Mucosa of descending colon (tissue), 3 donors: ENCODE data around the gene COG5. TPM values are rescaled to one million over a fixed set of nuclear protein-coding genes. Genes with fewer than 3 reads are reported as not detected.

ENCODE experiments used
- ATAC-seq: fragments of 200-7000 bp; cut with Tn5 transposase; one replicate; pipeline ENCODE4 v1.9.1; 2020; ENCODE audit warnings: mild to moderate bottlenecking, moderate library complexity
- DNase-seq, 3 donors: peaks; one replicate each; pipeline ENCODE4 v3.0.0-alpha.2; 2020
- H3K36me3 ChIP-seq: fragments of 200-600 bp; one replicate; pipeline ENCODE4 v1.8.0; 2021; ENCODE audit warnings: low read depth, mild to moderate bottlenecking
- H3K4me1 ChIP-seq: fragments of 200-600 bp; one replicate; pipeline ENCODE4 v1.8.0; 2021; ENCODE audit warnings: low read depth, mild to moderate bottlenecking
- H3K4me3 ChIP-seq: fragments of 200-600 bp; one replicate; pipeline ENCODE4 v1.8.0; 2021; ENCODE audit warnings: mild to moderate bottlenecking
- H3K9me3 ChIP-seq: fragments of 200-600 bp; one replicate; pipeline ENCODE4 v1.8.0; 2021; ENCODE audit warnings: mild to moderate bottlenecking
- CTCF ChIP-seq: fragments of 200-600 bp; IDR thresholded peaks from one replicate; pipeline ENCODE4 v1.8.0; 2022; ENCODE audit warnings: antibody characterized with exemption, mild to moderate bottlenecking
- intact Hi-C, 2 donors: fragments of 100-400 bp; cut with DNase I in 1 of 2; cut with micrococcal nuclease in 1 of 2; formaldehyde crosslinking; loops; one replicate each; pipeline versions ENCODE4 v1.11.0 to v1.11.1; 2022; cut with DNase I, micrococcal nuclease
- total RNA-seq, 3 donors: library from RNA; stranded (reverse); fragmentation: NEBNext Ultra II Directional in 2 of 3; extraction: Animal tissue kit (Norgen Biotek cat#: 25700) in 2 of 3; gene quantifications; one replicate each; pipeline versions ENCODE4 v1.2.1 to v1.2.4, GENCODE V29; 2021 to 2023
- donor health status: DM: no; HTN: no; CAD: no; lungs with moderate emphysema.
- donor health status: DM: no; HTN: no; CAD: no.
- donor health status: DM: no; HTN: yes; CAD: no.

COG5 gene
- total RNA-seq, 3 donors from 2014 or later = 46.8 to 56.4 (median 47.7) TPM

GRCh38 chr7:107206706-107207105, 357.0 kb downstream of the COG5 start:
- no peaks in the 10 kb centered on the region for H3K36me3 ChIP-seq
- intact Hi-C loops = no loop called here
- H3K4me1 ChIP-seq = no peaks in the 10 kb centered on the region
- DNase-seq (no peak), ATAC-seq (no peak)
- H3K9me3 ChIP-seq = no peaks in the 10 kb centered on the region
- TF ChIP-seq CTCF = no peak
- H3K4me3 ChIP-seq = no peak overlapping the region

- intact Hi-C loops = no loop called here
- no peak overlapping the region for H3K4me3 ChIP-seq
- DNase-seq (no peak), ATAC-seq (no peak)
- H3K9me3 ChIP-seq = no peaks in the 10 kb centered on the region
- no peaks in the 10 kb centered on the region for H3K4me1 ChIP-seq
- TF ChIP-seq CTCF = no peak
- no peaks in the 10 kb centered on the region for H3K36me3 ChIP-seq
These were observed 357.6 kb downstream of the COG5 start for GRCh38 chr7:107206136-107206535.

GRCh38 chr7:107203607-107204006, 360.1 kb downstream of the COG5 start:
- Histone ChIP-seq H3K36me3 (no peaks in the 10 kb centered on the region), H3K4me3 (no peak overlapping the region), H3K4me1 (no peaks in the 10 kb centered on the region), H3K9me3 (no peaks in the 10 kb centered on the region)
- no peak for TF ChIP-seq CTCF
- ATAC-seq (no peak), DNase-seq (no peak)
- intact Hi-C loops = no loop called here

GRCh38 chr7:107201795-107202450, 361.8 kb downstream of the COG5 start:
- peak in 2 of 3 donors; percentile 55 to 60 for DNase-seq

GRCh38 chr7:107196834-107197610, 366.7 kb downstream of the COG5 start:
- Histone ChIP-seq H3K36me3 (peaks cover 9% of the 10 kb centered on the region), H3K4me3 (no peak overlapping the region), H3K9me3 (no peaks in the 10 kb centered on the region), H3K4me1 (no peaks in the 10 kb centered on the region)
- no peak for DNase-seq
- no peak for ATAC-seq
- intact Hi-C loops = no loop called here
- no peak for TF ChIP-seq CTCF

More at GRCh38 chr7:107201795-107202450, 361.8 kb downstream of the COG5 start:
- intact Hi-C loops = no loop called here
- no peak overlapping the region for H3K4me3 ChIP-seq
- no peaks in the 10 kb centered on the region for H3K4me1 ChIP-seq
- no peaks in the 10 kb centered on the region for H3K9me3 ChIP-seq
- H3K36me3 ChIP-seq = no peaks in the 10 kb centered on the region
- peak; percentile 89 for ATAC-seq
- no peak for TF ChIP-seq CTCF
